KOPT-K1 (cell line): Measurements from ENCODE around the gene DACH1.
"Not testable (repeated sequence)": the region's sequence is repeated elsewhere in the genome, so short reads cannot be mapped to it uniquely, and the experiment has no call there.

Experiments
- H3K27ac ChIP-seq: fragments of 200-600 bp; sonication (generic); 2 replicates; pipeline ENCODE4 v1.5.1; 2016; ENCODE audit warnings: antibody characterized with exemption, mild to moderate bottlenecking, low read depth, low read length; ENCODE audit not compliant: poor library complexity, severe bottlenecking
- H3K36me3 ChIP-seq: fragments of 200-600 bp; sonication (generic); 2 replicates; pipeline ENCODE4 v1.5.1; 2017; ENCODE audit warnings: antibody characterized with exemption, mild to moderate bottlenecking, low read length, moderate library complexity; ENCODE audit not compliant: insufficient read depth
- H3K9me3 ChIP-seq: fragments of 200-600 bp; sonication (generic); 2 replicates; pipeline ENCODE4 v1.5.1; 2017; ENCODE audit warnings: antibody characterized with exemption, low read length, mild to moderate bottlenecking; ENCODE audit not compliant: insufficient read depth, poor library complexity, severe bottlenecking

DACH1 gene

DNA sequence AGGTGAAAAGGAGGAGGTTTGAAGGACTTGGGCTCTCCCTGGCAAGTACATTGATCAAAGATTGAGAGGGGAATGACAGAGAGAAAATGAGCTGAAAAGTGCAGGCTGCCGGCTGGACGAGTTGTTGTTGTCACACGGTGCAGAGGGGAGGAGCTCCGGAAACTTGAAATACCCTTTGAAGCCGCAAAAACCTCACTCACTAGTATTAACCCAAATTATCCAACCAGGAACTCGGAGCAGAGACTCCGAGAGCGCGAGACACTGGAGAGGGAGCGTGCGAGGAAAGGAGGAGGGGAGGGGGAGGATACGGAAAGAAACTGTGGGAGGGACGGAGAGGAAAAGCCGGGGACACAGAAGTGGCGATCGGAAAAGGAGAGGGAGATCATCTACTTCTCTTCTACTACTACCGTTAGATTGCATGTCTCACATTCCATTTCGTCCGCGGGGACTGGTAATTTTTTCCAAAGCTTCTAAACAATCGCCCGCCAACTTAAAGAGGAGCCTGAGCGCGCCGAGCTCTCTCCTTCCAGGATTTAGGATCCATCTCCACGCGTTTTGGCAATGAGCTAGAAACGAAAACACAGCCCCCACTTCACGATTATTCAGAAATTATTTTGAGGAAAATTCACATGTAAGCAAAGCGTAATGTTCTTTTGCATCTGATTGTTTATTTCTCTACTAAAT, at the start of gene DACH1:
Gene DACH1, minus strand, starts transcription at position 74 of the 684 bp plus-strand sequence.
- H3K9me3 ChIP-seq = no peaks in the 10 kb centered on the region
- H3K27ac ChIP-seq = no peak within 1 kb of the TSS
- H3K36me3 ChIP-seq = no peaks in the 10 kb centered on the region

DNA sequence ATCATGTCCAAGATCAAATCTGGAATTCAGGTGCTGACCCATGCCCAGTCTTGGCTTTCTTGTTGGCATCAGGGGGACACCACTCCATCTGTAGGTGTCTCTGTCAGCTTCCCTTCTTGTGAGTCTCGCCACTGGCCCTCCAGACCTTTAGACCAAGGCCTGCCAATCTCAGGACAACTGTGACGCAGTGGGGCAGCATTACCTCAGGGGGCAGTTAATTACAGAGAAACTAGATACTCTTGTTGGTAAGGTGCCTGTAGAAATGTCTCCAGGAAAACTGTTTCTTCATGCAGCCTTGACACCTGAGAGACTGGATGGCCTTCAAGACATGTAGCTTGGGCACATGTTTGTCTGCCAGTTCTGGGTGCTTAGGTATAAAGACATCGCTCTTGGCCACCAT, 46.7 kb upstream of the DACH1 start:
- no peaks in the 10 kb centered on the region for H3K36me3 ChIP-seq
- H3K27ac ChIP-seq = no peak overlapping the region
- no peaks in the 10 kb centered on the region for H3K9me3 ChIP-seq

DNA sequence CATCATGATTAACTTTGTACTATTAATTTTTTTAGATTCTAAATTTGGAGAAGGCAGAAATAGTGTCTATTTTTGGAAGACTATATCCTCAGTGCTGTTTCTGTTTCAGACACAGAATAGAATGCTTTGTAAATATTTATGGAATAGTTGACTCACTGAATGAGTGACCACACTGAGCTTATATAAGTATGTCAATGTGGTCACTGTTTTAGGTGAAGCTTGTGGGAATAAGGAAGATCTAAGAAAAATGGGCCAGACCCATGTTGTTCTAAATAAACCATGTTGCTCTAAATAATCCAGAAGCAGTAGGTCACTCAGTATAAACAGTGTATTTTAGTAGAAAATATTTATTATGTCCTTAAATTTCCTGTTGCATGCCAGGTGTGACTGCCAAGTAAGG, 45.5 kb upstream of the DACH1 start:
- Histone ChIP-seq H3K27ac (no peak overlapping the region), H3K36me3 (no peaks in the 10 kb centered on the region), H3K9me3 (no peaks in the 10 kb centered on the region)

DNA sequence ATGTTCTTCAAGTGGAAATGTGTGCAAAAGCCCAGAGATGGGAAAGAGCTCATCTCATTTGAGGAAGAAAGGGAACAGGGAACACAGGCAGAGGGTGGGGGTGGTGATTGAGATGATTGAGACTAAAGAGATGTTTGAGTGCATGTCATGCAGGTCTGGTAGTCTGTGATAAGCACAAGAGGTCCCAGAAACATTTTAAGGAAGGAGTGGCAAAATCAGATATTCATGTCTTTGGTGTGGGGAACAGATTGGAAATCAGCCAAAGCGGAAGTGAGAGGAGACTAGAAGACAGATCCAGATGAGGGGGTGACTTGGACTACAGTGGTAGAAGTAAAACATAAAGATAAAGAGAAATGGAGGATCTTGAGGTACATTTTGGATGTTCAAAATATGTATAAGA, 39.4 kb upstream of the DACH1 start:
- no peak overlapping the region for H3K27ac ChIP-seq
- H3K9me3 ChIP-seq = no peaks in the 10 kb centered on the region
- H3K36me3 ChIP-seq = no peaks in the 10 kb centered on the region

DNA sequence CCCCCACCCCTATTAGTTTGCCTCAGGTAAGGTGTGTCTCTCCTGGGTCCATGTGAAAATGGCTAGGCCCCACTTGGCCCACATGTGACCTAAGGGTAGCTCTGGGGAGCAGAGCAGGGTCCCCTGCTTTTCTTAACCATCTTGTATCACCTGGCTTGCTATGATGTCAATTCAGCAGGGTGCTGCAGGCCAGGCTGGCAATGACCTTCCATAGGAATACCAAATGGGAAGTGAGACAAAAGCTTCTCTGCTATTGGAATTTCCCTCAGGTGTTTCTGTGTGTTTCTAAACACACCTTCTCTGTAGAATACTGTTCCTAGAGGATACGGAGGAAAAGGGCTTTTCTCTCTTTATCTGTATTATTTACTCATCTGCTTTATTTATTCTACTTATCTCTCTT, 35.7 kb upstream of the DACH1 start:
- H3K27ac ChIP-seq = no peak overlapping the region
- H3K36me3 ChIP-seq = no peaks in the 10 kb centered on the region
- H3K9me3 ChIP-seq = no peaks in the 10 kb centered on the region

DNA sequence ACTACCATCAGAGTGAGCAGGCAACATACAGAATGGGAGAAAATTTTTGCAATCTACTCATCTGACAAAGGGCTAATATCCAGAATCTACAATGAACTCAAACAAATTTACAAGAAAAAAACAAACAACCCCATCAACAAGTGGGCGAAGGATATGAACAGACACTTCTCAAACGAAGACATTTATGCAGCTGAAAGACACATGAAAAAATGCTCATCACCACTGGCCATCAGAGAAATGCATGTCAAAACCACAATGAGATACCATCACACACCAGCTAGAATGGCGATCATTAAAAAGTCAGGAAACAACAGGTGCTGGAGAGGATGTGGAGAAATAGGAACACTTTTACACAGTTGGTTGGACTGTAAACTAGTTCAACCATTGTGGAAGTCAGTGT, 26.5 kb upstream of the DACH1 start:
- not testable (repeated sequence) for H3K36me3 ChIP-seq, H3K27ac ChIP-seq, H3K9me3 ChIP-seq

DNA sequence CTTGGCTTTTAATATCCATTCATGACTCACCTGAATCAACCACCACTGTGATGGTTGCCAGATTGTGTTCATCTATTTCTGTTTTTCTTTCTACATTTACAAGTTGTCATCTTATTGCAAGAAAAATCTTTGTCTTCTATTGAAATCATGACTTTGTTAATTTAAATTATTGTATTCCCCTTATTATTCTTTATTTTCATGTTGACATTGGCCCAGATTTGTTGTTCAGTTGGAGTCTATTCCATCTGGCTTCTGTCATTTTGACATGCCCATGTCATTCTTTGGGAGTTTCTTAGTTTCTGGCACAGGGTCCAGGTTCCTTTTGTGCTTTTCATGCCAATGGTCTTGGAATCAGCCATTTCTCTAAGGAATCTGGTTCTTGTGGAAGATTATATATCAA, 19.9 kb upstream of the DACH1 start:
- H3K36me3 ChIP-seq = no peaks in the 10 kb centered on the region
- H3K9me3 ChIP-seq = no peaks in the 10 kb centered on the region

DNA sequence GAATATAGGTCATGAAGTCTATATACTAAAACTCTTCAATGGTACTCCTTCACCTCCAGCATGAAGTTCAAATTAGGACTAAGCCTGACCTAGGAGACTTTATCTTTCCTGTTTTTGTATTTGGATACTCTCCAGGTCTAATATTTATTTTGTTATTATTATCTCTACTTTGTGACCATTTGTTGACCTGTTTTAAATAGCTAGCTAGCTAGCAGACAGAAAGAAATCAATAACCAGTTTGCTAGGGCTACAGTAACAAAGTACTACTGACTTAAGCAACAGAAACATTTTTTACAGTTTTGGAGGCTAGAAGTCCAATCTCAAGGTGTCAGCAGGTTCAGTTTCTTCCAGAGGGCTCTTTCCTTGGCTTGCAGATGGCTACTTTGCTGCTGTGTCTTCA, 15.1 kb upstream of the DACH1 start:
- no peaks in the 10 kb centered on the region for H3K9me3 ChIP-seq
- H3K36me3 ChIP-seq = no peaks in the 10 kb centered on the region
- no peak overlapping the region for H3K27ac ChIP-seq

More for the DNA sequence above, 19.9 kb upstream of the DACH1 start:
- no peak overlapping the region for H3K27ac ChIP-seq

DNA sequence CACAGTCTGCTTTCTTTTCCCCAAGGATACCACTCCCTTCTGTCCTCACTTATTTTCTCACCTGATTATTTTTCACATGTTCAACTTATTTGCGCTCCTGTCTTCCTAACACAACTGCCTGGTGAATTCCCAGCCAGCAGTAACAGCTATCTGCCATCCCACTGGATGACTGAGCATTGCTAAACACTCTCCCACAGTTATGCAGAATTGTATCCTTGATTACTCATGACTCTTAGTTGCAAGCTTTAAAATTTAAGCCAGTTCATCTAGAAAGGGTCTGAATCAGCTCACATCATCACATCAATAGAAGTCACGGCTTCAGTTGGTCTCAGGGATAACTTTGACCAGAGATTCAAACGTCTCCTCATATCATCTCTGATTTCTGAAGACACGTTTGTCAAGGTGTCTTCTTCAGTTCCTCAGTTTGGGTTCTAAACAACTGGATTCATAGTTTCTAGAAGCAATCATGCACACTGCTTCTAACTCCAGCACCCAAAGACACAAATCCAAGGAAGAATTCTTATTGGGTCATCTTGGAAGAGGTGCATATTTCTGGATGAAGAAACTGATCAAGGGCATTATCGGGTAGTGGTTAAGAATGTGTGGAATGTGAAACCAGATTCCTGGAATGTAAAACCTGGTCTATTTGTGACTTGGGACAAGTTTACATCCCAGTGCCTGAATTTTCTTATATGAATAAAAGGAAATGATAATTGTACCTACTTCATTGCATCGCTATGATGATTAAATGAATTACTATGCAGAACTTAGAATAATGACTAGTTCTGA, 13.9 kb upstream of the DACH1 start:
- Histone ChIP-seq H3K36me3 (no peaks in the 10 kb centered on the region), H3K9me3 (no peaks in the 10 kb centered on the region), H3K27ac (no peak overlapping the region)

DNA sequence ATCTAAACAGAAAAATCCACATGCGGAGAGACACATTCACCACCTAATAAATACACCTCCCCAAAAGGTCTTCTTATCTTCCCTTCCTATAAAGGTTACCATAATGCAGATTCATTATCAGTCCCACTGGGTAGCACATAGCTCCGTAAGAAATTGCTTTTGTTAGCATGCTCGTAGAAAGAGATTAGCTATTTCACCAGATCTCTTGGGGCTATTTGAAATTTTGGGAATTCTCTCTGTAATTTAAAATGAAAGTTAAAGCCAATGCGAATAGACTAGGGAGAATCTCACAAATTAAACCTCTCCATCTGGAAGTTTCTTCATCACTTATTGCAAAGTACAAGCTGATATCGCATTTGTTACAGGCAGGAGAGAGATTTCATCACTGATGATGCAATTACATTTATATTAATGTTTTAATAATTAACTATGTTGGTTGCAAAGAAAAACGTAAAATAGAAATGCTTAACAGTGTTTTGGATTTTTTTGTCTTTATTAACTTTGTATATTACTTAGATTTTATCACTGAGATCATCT, 12.9 kb upstream of the DACH1 start:
- Histone ChIP-seq H3K36me3 (no peaks in the 10 kb centered on the region), H3K27ac (no peak overlapping the region), H3K9me3 (no peaks in the 10 kb centered on the region)

DNA sequence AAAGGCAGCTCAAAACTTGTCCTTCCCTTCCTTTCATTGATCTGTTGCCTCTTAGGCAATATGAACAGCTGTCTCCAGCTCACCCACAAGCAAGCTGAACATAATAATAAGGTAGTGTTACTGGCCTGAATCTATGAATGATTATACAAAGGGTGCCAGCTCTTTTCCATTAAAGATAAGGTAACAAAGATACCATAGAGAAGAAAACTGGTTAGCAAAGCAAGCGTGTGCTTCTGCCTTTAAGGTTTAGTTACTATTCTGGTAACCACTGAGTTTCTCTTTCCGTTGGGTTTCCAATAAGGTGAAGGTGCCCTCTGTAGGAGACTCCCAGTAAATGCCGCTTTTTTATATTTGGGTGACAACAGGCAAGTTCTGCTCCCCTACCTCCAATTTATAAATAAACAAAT, 12.1 kb upstream of the DACH1 start:
- Histone ChIP-seq H3K27ac (no peak overlapping the region), H3K36me3 (no peaks in the 10 kb centered on the region), H3K9me3 (no peaks in the 10 kb centered on the region)

DNA sequence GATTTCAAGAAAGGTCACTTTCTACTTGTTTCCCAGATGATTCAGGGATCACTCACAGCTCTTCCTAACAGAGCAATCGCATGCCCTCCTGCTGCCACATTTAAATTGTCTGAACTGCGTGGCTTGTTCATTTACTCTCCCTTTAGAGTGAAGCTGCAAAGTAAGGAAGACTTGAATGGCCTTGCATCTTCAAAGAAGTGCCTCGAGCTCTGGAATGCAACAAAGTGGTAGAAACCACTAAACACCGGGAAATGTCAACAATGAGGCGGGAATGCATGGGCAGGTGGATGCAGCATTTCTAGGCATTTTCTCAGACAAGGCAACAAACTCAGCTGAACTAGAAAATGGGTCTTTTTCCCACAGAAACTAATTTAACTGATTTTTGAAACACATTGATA, 10.3 kb upstream of the DACH1 start:
- no peak overlapping the region for H3K27ac ChIP-seq
- no peaks in the 10 kb centered on the region for H3K9me3 ChIP-seq
- no peaks in the 10 kb centered on the region for H3K36me3 ChIP-seq

DNA sequence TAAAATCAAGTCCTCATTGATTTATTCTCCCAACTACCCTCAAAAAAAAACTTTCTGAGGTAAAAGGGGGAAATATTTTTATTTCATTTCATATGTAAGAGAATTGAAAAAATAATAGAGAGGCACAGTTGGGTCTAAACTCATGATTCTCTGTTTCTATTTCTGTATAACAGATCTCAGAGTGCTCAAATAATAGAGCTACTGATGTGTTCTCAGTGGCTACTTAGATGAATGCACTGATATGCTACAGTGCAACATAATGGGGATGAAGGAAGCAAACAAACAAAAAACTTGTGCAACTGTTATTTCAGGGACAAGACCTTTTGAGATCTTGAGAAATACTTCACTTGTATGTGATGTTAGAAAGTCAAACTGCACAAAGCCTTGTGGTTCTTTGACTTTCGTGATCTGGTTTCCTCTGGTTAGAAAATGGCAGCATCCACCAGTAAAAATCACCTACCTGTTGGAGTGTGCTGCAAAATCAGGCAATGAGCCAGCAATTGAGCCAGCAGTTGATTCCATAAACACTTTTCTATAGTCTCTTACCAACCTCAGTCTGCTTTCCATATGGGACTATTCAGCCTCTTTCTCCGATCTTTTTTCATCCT, 9.7 kb upstream of the DACH1 start:
- no peaks in the 10 kb centered on the region for H3K36me3 ChIP-seq
- no peak overlapping the region for H3K27ac ChIP-seq
- H3K9me3 ChIP-seq = no peaks in the 10 kb centered on the region

DNA sequence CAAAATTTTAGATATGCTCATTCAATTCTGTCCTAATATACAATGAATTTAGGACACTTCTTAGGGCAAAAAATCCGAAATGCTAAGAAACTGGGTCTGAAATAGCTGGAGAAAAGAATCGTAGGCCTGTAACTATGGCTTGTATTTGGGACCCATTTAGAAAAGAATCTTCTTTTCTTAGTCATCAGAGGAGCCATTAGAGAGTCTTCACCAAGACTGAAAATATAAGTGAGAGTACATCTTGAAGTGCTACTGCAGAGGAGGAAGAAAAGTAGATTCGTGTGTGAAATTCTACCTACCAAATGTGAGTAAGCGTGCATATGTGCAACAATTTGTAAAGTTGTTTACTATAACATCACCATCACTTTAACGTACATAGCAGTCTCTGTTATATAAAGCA, 8.8 kb upstream of the DACH1 start:
- no peak overlapping the region for H3K27ac ChIP-seq
- H3K36me3 ChIP-seq = no peaks in the 10 kb centered on the region
- no peaks in the 10 kb centered on the region for H3K9me3 ChIP-seq

DNA sequence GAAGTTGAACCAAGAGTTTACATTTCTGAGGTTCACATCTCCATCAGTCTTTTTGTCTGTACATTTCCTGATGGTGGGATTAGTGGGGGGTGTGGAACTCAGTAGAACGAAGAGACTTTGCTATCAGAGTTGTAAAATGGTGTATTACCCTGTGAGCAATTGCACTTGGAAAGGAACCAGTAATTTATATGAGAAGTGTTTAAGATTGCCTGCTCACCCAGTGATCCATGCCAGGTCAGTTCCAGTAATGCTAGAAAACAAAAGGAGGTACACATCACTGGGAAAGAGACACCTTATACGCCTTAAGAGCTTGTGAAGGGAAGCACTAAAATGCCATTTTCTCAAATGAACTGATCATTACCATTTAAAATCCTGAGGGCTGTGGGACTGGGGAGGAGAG, 7.5 kb upstream of the DACH1 start:
- H3K36me3 ChIP-seq = no peaks in the 10 kb centered on the region
- H3K27ac ChIP-seq = no peak overlapping the region

More for the DNA sequence above, 7.5 kb upstream of the DACH1 start:
- no peaks in the 10 kb centered on the region for H3K9me3 ChIP-seq
